MV-4-11 (cell line): Measurements from ENCODE around the gene DKK3.

Source experiments
- DNase-seq: peaks from one replicate; lab custom pipeline; 2025; lab: John Stamatoyannopoulos, UW

The DKK3 gene

GRCh38 chr11:12003336-12003735 is 5.1 kb downstream of the DKK3 start:
- peak; percentile 62 for DNase-seq

GRCh38 chr11:12001186-12001585 is 7.2 kb downstream of the DKK3 start:
- no peak for DNase-seq

- peak; percentile 25 for DNase-seq
Observed at GRCh38 chr11:11998091-11998781, 10.2 kb downstream of the DKK3 start.

- no peak for DNase-seq
Observed at GRCh38 chr11:11997049-11997322, 11.4 kb downstream of the DKK3 start.

GRCh38 chr11:11996321-11997048 is 11.9 kb downstream of the DKK3 start:
- DNase-seq = no peak

- no peak for DNase-seq
Observed at GRCh38 chr11:11995601-11996000, 12.8 kb downstream of the DKK3 start.

- no peak for DNase-seq
Observed at GRCh38 chr11:11993839-11994238, 14.6 kb downstream of the DKK3 start.

- no peak for DNase-seq
Observed at GRCh38 chr11:11992257-11993212, 15.9 kb downstream of the DKK3 start.

- DNase-seq = no peak
Observed at GRCh38 chr11:11989774-11990744, 18.4 kb downstream of the DKK3 start.

GRCh38 chr11:11988681-11989261 is 19.7 kb downstream of the DKK3 start:
- DNase-seq = no peak

GRCh38 chr11:11988099-11988651 is 20.3 kb downstream of the DKK3 start:
- DNase-seq = no peak

- no peak for DNase-seq
Observed at GRCh38 chr11:11987503-11988022, 20.9 kb downstream of the DKK3 start.

GRCh38 chr11:11985954-11986949 is 22.2 kb downstream of the DKK3 start:
- DNase-seq = no peak

- DNase-seq = peak; percentile 7
Observed at GRCh38 chr11:11985016-11985715, 23.3 kb downstream of the DKK3 start.

GRCh38 chr11:11984563-11984962 is 23.9 kb downstream of the DKK3 start:
- no peak for DNase-seq

- DNase-seq = no peak
Observed at GRCh38 chr11:11983427-11983826, 25.0 kb downstream of the DKK3 start.

- DNase-seq = no peak
Observed at GRCh38 chr11:11982975-11983374, 25.5 kb downstream of the DKK3 start.

GRCh38 chr11:11982461-11982860 is 26.0 kb downstream of the DKK3 start:
- DNase-seq = no peak

GRCh38 chr11:11981840-11982239 is 26.6 kb downstream of the DKK3 start:
- no peak for DNase-seq
